Mesothelial cell of epicardium (in vitro differentiated cells): ENCODE results near the gene FGF12. TPM values are rescaled to one million over a fixed set of nuclear protein-coding genes. Genes with fewer than 3 reads are reported as not detected.
"Not testable (repeated sequence)": the region's sequence is repeated elsewhere in the genome, so short reads cannot be mapped to it uniquely, and the experiment has no call there.

Source experiments
- DNase-seq, 2 experiments: peaks; one replicate each; pipeline ENCODE4 v3.0.0; 2021; ENCODE audit warnings: low spot score in 2 of 2; ENCODE audit not compliant: unreplicated experiment in 2 of 2
- H3K27ac Mint-ChIP-seq: 2 replicates; pipeline ENCODE4 v1.8.0; 2021; ENCODE audit warnings: mixed read lengths
- H3K27me3 Mint-ChIP-seq: 2 replicates; pipeline ENCODE4 v1.8.0; 2021; ENCODE audit warnings: low read depth, mixed read lengths
- H3K36me3 Mint-ChIP-seq: 2 replicates; pipeline ENCODE4 v1.8.0; 2021; ENCODE audit warnings: mixed read lengths
- H3K4me1 Mint-ChIP-seq: 2 replicates; pipeline ENCODE4 v1.8.0; 2021; ENCODE audit warnings: mixed read lengths
- H3K4me3 Mint-ChIP-seq: 2 replicates; pipeline ENCODE4 v1.8.0; 2021; ENCODE audit warnings: mild to moderate bottlenecking, moderate library complexity, mixed read lengths
- H3K9me3 Mint-ChIP-seq: 2 replicates; pipeline ENCODE4 v1.8.0; 2021; ENCODE audit warnings: mixed read lengths
- CTCF ChIP-seq: fragments of 200-600 bp; sonication (generic); IDR thresholded peaks from one replicate; pipeline ENCODE4 v1.5.0; 2021; ENCODE audit warnings: antibody characterized with exemption; ENCODE audit not compliant: unreplicated experiment
- total RNA-seq: library from RNA; stranded (reverse); gene quantifications from 3 replicates; pipeline ENCODE4 v1.2.1, GENCODE V29; 2021

FGF12 gene
- total RNA-seq, 1 donor from 2014 or later, result 1.0 TPM

GRCh38 chr3:192726385-192726784 is 956 bp downstream of the FGF12 start:
- H3K27me3 Mint-ChIP-seq, result peaks cover 48% of the 10 kb centered on the region
- no peak for TF ChIP-seq CTCF
- H3K36me3 Mint-ChIP-seq, result no peaks in the 10 kb centered on the region
- no peaks in the 10 kb centered on the region for H3K9me3 Mint-ChIP-seq
- H3K27ac Mint-ChIP-seq, result no peak overlapping the region
- peaks cover 22% of the 10 kb centered on the region for H3K4me1 Mint-ChIP-seq
- no peak for DNase-seq
- H3K4me3 Mint-ChIP-seq, result no peak overlapping the region

- TF ChIP-seq CTCF, result no peak
- peaks cover 10% of the 10 kb centered on the region for H3K27me3 Mint-ChIP-seq
- no peak for DNase-seq
- H3K9me3 Mint-ChIP-seq, result no peaks in the 10 kb centered on the region
- H3K4me3 Mint-ChIP-seq, result no peak overlapping the region
- H3K27ac Mint-ChIP-seq, result no peak overlapping the region
- no peaks in the 10 kb centered on the region for H3K36me3 Mint-ChIP-seq
- H3K4me1 Mint-ChIP-seq, result peaks cover 18% of the 10 kb centered on the region
Measured at GRCh38 chr3:192719964-192720363, 7.4 kb downstream of the FGF12 start.

GRCh38 chr3:192718156-192718555 is 9.2 kb downstream of the FGF12 start:
- H3K27me3 Mint-ChIP-seq, result peaks cover 2% of the 10 kb centered on the region
- no peak overlapping the region for H3K4me3 Mint-ChIP-seq
- no peak for DNase-seq
- no peak for TF ChIP-seq CTCF
- no peaks in the 10 kb centered on the region for H3K36me3 Mint-ChIP-seq
- H3K9me3 Mint-ChIP-seq, result no peaks in the 10 kb centered on the region
- H3K4me1 Mint-ChIP-seq, result peaks cover 18% of the 10 kb centered on the region
- no peak overlapping the region for H3K27ac Mint-ChIP-seq

GRCh38 chr3:192715126-192715525 is 12.2 kb downstream of the FGF12 start:
- Mint-ChIP-seq H3K4me1 (peaks cover 6% of the 10 kb centered on the region), H3K4me3 (no peak overlapping the region), H3K27ac (no peak overlapping the region), H3K36me3 (no peaks in the 10 kb centered on the region), H3K9me3 (peaks cover 9% of the 10 kb centered on the region), H3K27me3 (no peaks in the 10 kb centered on the region)
- TF ChIP-seq CTCF, result no peak
- DNase-seq, result no peak

- H3K9me3 Mint-ChIP-seq, H3K27ac Mint-ChIP-seq, H3K4me3 Mint-ChIP-seq, H3K36me3 Mint-ChIP-seq, H3K27me3 Mint-ChIP-seq, DNase-seq, H3K4me1 Mint-ChIP-seq: not testable (repeated sequence)
Measured at GRCh38 chr3:192711126-192711525, 16.2 kb downstream of the FGF12 start.

GRCh38 chr3:192710366-192710765 is 17.0 kb downstream of the FGF12 start:
- no peak overlapping the region for H3K27ac Mint-ChIP-seq
- DNase-seq, result no peak
- no peaks in the 10 kb centered on the region for H3K27me3 Mint-ChIP-seq
- no peak for TF ChIP-seq CTCF
- H3K9me3 Mint-ChIP-seq, result peaks cover 9% of the 10 kb centered on the region
- H3K4me3 Mint-ChIP-seq, result no peak overlapping the region
- no peaks in the 10 kb centered on the region for H3K4me1 Mint-ChIP-seq
- no peaks in the 10 kb centered on the region for H3K36me3 Mint-ChIP-seq
